HepG2 (cell line): ENCODE data around the gene GADD45GIP1. TPM values are rescaled to one million over a fixed set of nuclear protein-coding genes. Genes with fewer than 3 reads are reported as not detected.
A peak's percentile ranks its signal among the peaks of the same experiment; 100 is the strongest.

Experiments
- ATAC-seq: fragments of 200-7000 bp; cut with Tn5 transposase; 3 replicates; pipeline ENCODE4 v1.9.1; 2020; ENCODE audit warnings: mild to moderate bottlenecking, moderate library complexity
- BruUV-seq: library from RNA; stranded (reverse); fragments of 400-500 nt; replicated peaks from 2 replicates; lab custom pipeline; 2021; lab: Mats Ljungman, UMichigan
- CTCF ChIA-PET: fragments of 300-600 bp; formaldehyde crosslinking; extraction: SDS; loops from one replicate; lab custom pipeline; 2021; ENCODE audit warnings: low total read pairs, inconsistent platforms, low intra/inter-chr PET ratio; lab: Yijun Ruan, JAX
- POLR2A ChIA-PET: fragments of 350-600 bp; sonication (Branson Sonifier 250); formaldehyde crosslinking; loops from one replicate; lab custom pipeline; 2020; ENCODE audit warnings: antibody characterized with exemption, inconsistent platforms; lab: Yijun Ruan, JAX
- DNase-seq: peaks from one replicate; pipeline ENCODE4 v3.0.0-alpha.2; 2015; ENCODE audit warnings: low spot score
- FAIRE-seq: peaks from 3 replicates; lab custom pipeline; 2011; peaks lifted over from hg19 to GRCh38; lab: Jason Lieb, UNC
- H2AFZ ChIP-seq: one replicate; pipeline ENCODE4 v1.6.1; 2011; ENCODE audit warnings: low read length, inconsistent platforms
- H3K27ac ChIP-seq: fragments of 300-600 bp; 3 replicates; pipeline ENCODE4 v1.8.0; 2011; ENCODE audit warnings: mixed run types, mild to moderate bottlenecking, mixed read lengths, low read length, inconsistent platforms; ENCODE audit not compliant: insufficient read depth; ENCODE audit errors: extremely low read length
- H3K27me3 ChIP-seq, 2 experiments: fragments of 200-600 bp in 1 of 2; 2 replicates in 1 of 2; 3 replicates in 1 of 2; pipeline versions ENCODE4 v1.6.0 to v1.8.0; 2011; ENCODE audit warnings: low read length in 2 of 2, mild to moderate bottlenecking in 2 of 2, moderate library complexity in 2 of 2, inconsistent platforms in 1 of 2; ENCODE audit not compliant: insufficient read depth in 2 of 2, control insufficient read depth in 1 of 2
- H3K36me3 ChIP-seq, 2 experiments: fragments of 200-600 bp in 1 of 2; replicated peaks in 1 of 2; 2 replicates in 1 of 2; 3 replicates in 1 of 2; pipeline versions ENCODE4 v1.5.1 to v1.8.0; 2011; ENCODE audit warnings: low read length in 2 of 2, inconsistent platforms in 1 of 2; ENCODE audit not compliant: insufficient read depth in 2 of 2, control insufficient read depth in 1 of 2
- H3K4me1 ChIP-seq: 2 replicates; pipeline ENCODE4 v1.5.1; 2012; ENCODE audit warnings: low read length, inconsistent platforms; ENCODE audit not compliant: insufficient read depth
- H3K4me2 ChIP-seq: 2 replicates; pipeline ENCODE4 v1.6.0; 2011; ENCODE audit warnings: low read depth, low read length, inconsistent platforms
- H3K4me3 ChIP-seq, 3 experiments: fragments of 200-600 bp in 1 of 3; sonication (generic), shearing (Covaris generic) in 1 of 3; replicated peaks in 1 of 3; 2 replicates each; pipeline ENCODE4 v1.5.1; 2011 to 2016; ENCODE audit warnings: low read length in 3 of 3, inconsistent platforms in 2 of 3, low read depth in 2 of 3, mild to moderate bottlenecking in 2 of 3, control low read depth in 1 of 3, mixed read lengths in 1 of 3; ENCODE audit not compliant: insufficient read depth in 1 of 3
- H3K79me2 ChIP-seq: one replicate; pipeline ENCODE4 v1.6.1; 2011; ENCODE audit warnings: low read length, inconsistent platforms; ENCODE audit not compliant: insufficient read depth
- H3K9ac ChIP-seq: 2 replicates; pipeline ENCODE4 v1.6.0; 2011; ENCODE audit warnings: mild to moderate bottlenecking, low read depth, low read length, inconsistent platforms; ENCODE audit not compliant: insufficient read depth
- H3K9me3 ChIP-seq: 2 replicates; pipeline ENCODE4 v1.5.1; 2012; ENCODE audit warnings: mild to moderate bottlenecking, low read length
- H4K20me1 ChIP-seq: 2 replicates; pipeline ENCODE4 v1.6.0; 2011; ENCODE audit warnings: inconsistent platforms, mild to moderate bottlenecking, low read length, moderate library complexity; ENCODE audit not compliant: insufficient read depth
- BHLHE40 ChIP-seq: IDR thresholded peaks from 2 replicates; pipeline ENCODE4 v1.6.1; 2011; ENCODE audit warnings: low read length, improper control_type of control experiment
- ONECUT2 ChIP-seq: sonication (generic); formaldehyde crosslinking; IDR thresholded peaks from 2 replicates; pipeline ENCODE4 v1.4.0; 2020; ENCODE audit warnings: missing genetic modification reagents
- SMAD9 ChIP-seq: sonication (generic); formaldehyde crosslinking; IDR thresholded peaks from 2 replicates; pipeline ENCODE4 v1.5.1; 2020; ENCODE audit warnings: mild to moderate bottlenecking, missing genetic modification reagents
- ZFP82 ChIP-seq: sonication (generic); formaldehyde crosslinking; IDR thresholded peaks from 2 replicates; pipeline ENCODE4 v1.5.1; 2020; ENCODE audit warnings: mild to moderate bottlenecking, missing genetic modification reagents, borderline replicate concordance
- ZNF17 ChIP-seq: sonication (generic); formaldehyde crosslinking; IDR thresholded peaks from 2 replicates; pipeline ENCODE4 v1.5.0; 2020; ENCODE audit warnings: mild to moderate bottlenecking, missing genetic modification reagents
- ZNF550 ChIP-seq: sonication (generic); formaldehyde crosslinking; IDR thresholded peaks from 2 replicates; pipeline ENCODE4 v1.4.0; 2020; ENCODE audit warnings: mild to moderate bottlenecking, missing genetic modification reagents, borderline replicate concordance
- WGBS: methylation state at CpG from one replicate; pipeline ENCODE4 v1.1.6; 2017; ENCODE audit warnings: low lambda C conversion rate; 5-methylcytosine and 5-hydroxymethylcytosine counted together
- in situ Hi-C: cut with HindIII; loops from 2 replicates; pipeline ENCODE4 v1.10.0; 2017; ENCODE audit warnings: low pct_unique_long_range_greater_than_20kb; ENCODE audit not compliant: extremely low pct_ligation_motif_present
- intact Hi-C: fragments of 100-400 bp; cut with micrococcal nuclease; formaldehyde crosslinking; loops from one replicate; pipeline ENCODE4 v1.10.0; 2022; ENCODE audit not compliant: unreplicated experiment
- polyA plus RNA-seq, 8 experiments: library from polyadenylated mRNA; depleted of rRNA in 3 of 8; stranded (reverse) in 7 of 8; unstranded in 1 of 8; fragments of >200 nt; fragmentation: Illumina TruSeq in 4 of 8; extraction: Trizol in 4 of 8; gene quantifications; 2 replicates each; pipeline versions ENCODE4 v1.2.1 to v1.2.3, GENCODE V29; 2011 to 2016; ENCODE audit warnings: low read depth in 4 of 8, missing spikeins in 1 of 8, mixed read lengths in 1 of 8; ENCODE audit not compliant: insufficient read depth in 1 of 8
- total RNA-seq, 5 experiments: library from RNA; depleted of rRNA; stranded (reverse); fragments of >200 nt; fragmentation: Illumina TruSeq; extraction: Trizol; gene quantifications; 2 replicates each; pipeline ENCODE4 v1.2.3, GENCODE V29; 2016; ENCODE audit warnings: low read depth in 1 of 5
- TF ChIP-seq, protein P1 (sequence below), 2 experiments: fragments of 450-650 bp in 1 of 2; sonication (generic) in 1 of 2; formaldehyde crosslinking in 1 of 2; IDR thresholded peaks; 2 replicates each; pipeline versions ENCODE4 v1.6.1 to v1.8.0; 2016 to 2022; ENCODE audit warnings: antibody characterized with exemption in 1 of 2, mild to moderate bottlenecking in 1 of 2, missing genetic modification reagents in 1 of 2
- TF ChIP-seq, protein P2 (sequence below): IDR thresholded peaks from 2 replicates; pipeline ENCODE4 v1.6.1; 2016; ENCODE audit warnings: low read depth
- TF ChIP-seq, protein P3 (sequence below): sonication (generic); formaldehyde crosslinking; IDR thresholded peaks from 2 replicates; pipeline ENCODE4 v1.5.0; 2020; ENCODE audit warnings: mild to moderate bottlenecking, missing genetic modification reagents, borderline replicate concordance

The GADD45GIP1 gene
- total and polyA plus RNA-seq, 2 of the 13 experiments (the other 11 are each of a cell fraction or from before 2014, with no cell fraction given), result 24.6 to 30.7 TPM

DNA sequence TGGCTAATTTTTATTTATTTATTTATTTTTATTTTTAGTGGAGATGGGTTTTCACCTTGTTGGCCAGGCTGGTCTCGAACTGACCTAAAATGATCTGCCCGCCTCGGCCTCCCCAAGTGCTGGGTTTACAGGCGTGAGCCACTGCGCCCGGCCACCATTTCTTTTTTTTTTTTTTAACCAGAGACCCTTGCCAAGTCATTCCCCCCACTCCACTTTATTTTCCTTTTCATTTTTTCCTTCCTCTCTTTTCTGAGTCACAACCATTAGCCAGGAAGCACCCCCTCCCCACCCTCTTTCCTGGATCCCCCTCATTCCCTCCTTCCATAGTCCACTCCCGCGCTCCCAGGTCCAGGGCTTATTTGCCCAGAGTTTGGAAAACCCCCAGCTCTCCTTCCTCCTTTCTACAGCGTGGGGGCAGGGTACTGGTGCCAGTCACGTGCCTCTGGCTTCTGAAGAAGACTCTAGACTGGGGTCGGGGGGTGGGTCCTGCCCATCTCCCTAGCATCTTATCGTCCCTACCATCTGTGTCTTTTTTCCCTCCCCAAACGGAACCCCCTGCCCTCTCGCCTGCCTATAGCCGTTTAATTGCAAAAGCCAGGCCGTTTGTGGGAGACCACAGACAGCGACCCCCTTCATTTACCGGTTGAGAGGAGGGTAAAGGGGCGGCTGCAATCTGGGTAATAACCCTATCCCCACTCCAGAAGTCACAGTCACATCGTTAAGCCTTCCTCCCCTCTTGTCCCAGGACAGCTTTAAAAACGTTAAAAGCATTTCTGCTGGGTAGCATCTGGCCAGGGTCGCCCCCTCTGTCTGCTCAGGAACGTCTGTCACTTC is 19.7 kb downstream of the GADD45GIP1 start:
- peaks cover 40% of the 10 kb centered on the region for H3K79me2 ChIP-seq
- POLR2A ChIA-PET, result interaction anchor here (0.5 to 1.8 kb wide), 9 partner anchors 9 to 212 kb away, joined by 3 to 16 read pairs (median 5); partner anchors contain the start of gene GCDH
- peak overlapping the region; percentile 91 for H3K4me2 ChIP-seq
- peaks cover 16% of the 10 kb centered on the region for H4K20me1 ChIP-seq
- no peaks in the 10 kb centered on the region for H3K9me3 ChIP-seq
- WGBS, result 25% methylated on average over 23 of the region's 23 CpGs
- H3K4me1 ChIP-seq, result peaks cover 49% of the 10 kb centered on the region
- H3K27me3 ChIP-seq, result peaks cover 0 to 5% of the 10 kb centered on the region in 2 experiments; a peak in 1 of 5 replicates
- intact Hi-C loops (no loop called here), in situ Hi-C loops (no loop called here)
- H3K27ac ChIP-seq, result peak overlapping the region; percentile 66
- H3K4me3 ChIP-seq, result peak overlapping the region; percentile 60 to 97 (median 72)
- CTCF ChIA-PET, result no interaction called here
- H2AFZ ChIP-seq, result no peak overlapping the region
- FAIRE-seq, result no peak
- no TSS peak for BruUV-seq
- peak; percentile 43 for DNase-seq
- H3K36me3 ChIP-seq, result peaks cover 8 to 25% of the 10 kb centered on the region in 2 experiments; a peak in 4 of 5 replicates
- no peak for ATAC-seq
- peak overlapping the region; percentile 76 for H3K9ac ChIP-seq
- TF ChIP-seq, protein P1, sequence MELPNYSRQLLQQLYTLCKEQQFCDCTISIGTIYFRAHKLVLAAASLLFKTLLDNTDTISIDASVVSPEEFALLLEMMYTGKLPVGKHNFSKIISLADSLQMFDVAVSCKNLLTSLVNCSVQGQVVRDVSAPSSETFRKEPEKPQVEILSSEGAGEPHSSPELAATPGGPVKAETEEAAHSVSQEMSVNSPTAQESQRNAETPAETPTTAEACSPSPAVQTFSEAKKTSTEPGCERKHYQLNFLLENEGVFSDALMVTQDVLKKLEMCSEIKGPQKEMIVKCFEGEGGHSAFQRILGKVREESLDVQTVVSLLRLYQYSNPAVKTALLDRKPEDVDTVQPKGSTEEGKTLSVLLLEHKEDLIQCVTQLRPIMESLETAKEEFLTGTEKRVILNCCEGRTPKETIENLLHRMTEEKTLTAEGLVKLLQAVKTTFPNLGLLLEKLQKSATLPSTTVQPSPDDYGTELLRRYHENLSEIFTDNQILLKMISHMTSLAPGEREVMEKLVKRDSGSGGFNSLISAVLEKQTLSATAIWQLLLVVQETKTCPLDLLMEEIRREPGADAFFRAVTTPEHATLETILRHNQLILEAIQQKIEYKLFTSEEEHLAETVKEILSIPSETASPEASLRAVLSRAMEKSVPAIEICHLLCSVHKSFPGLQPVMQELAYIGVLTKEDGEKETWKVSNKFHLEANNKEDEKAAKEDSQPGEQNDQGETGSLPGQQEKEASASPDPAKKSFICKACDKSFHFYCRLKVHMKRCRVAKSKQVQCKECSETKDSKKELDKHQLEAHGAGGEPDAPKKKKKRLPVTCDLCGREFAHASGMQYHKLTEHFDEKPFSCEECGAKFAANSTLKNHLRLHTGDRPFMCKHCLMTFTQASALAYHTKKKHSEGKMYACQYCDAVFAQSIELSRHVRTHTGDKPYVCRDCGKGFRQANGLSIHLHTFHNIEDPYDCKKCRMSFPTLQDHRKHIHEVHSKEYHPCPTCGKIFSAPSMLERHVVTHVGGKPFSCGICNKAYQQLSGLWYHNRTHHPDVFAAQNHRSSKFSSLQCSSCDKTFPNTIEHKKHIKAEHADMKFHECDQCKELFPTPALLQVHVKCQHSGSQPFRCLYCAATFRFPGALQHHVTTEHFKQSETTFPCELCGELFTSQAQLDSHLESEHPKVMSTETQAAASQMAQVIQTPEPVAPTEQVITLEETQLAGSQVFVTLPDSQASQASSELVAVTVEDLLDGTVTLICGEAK (IDR thresholded peaks at IDR 0.05), result no peak
- TF ChIP-seq, protein P1 (CRISPR knock-in tag; IDR thresholded peaks at IDR 0.05), result peak; percentile 27; the same call in 1 of the 2 replicates
- TF ChIP-seq ONECUT2 (CRISPR knock-in tag) (no peak), ZNF17 (0 out of 2 replicates have a peak, but pooled peaks have one; percentile 1), ZFP82 (CRISPR knock-in tag) (peak; percentile 69), ZNF550 (no peak), SMAD9 (CRISPR knock-in tag) (no peak), BHLHE40 (peak; percentile 78)
- TF ChIP-seq, protein P2, sequence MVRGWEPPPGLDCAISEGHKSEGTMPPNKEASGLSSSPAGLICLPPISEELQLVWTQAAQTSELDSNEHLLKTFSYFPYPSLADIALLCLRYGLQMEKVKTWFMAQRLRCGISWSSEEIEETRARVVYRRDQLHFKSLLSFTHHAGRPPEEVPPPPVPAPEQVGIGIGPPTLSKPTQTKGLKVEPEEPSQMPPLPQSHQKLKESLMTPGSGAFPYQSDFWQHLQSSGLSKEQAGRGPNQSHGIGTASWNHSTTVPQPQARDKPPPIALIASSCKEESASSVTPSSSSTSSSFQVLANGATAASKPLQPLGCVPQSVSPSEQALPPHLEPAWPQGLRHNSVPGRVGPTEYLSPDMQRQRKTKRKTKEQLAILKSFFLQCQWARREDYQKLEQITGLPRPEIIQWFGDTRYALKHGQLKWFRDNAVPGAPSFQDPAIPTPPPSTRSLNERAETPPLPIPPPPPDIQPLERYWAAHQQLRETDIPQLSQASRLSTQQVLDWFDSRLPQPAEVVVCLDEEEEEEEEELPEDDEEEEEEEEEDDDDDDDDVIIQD (CRISPR knock-in tag), result no peak
- TF ChIP-seq, protein P3, sequence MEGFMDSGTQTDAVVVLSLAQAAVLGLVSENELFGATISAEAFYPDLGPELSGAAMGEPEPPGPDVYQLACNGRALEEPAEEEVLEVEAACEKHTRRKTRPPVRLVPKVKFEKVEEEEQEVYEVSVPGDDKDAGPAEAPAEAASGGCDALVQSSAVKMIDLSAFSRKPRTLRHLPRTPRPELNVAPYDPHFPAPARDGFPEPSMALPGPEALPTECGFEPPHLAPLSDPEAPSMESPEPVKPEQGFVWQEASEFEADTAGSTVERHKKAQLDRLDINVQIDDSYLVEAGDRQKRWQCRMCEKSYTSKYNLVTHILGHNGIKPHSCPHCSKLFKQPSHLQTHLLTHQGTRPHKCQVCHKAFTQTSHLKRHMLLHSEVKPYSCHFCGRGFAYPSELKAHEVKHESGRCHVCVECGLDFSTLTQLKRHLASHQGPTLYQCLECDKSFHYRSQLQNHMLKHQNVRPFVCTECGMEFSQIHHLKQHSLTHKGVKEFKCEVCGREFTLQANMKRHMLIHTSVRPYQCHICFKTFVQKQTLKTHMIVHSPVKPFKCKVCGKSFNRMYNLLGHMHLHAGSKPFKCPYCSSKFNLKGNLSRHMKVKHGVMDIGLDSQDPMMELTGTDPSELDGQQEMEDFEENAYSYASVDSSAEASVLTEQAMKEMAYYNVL (CRISPR knock-in tag), result peak; percentile 72; the same call in 1 of the 2 replicates
